ENCODE results near the gene MAGEA9B.
"Not testable (repeated sequence)": the region's sequence is repeated elsewhere in the genome, so short reads cannot be mapped to it uniquely, and the experiment has no call there.

MAGEA9B gene

DNA sequence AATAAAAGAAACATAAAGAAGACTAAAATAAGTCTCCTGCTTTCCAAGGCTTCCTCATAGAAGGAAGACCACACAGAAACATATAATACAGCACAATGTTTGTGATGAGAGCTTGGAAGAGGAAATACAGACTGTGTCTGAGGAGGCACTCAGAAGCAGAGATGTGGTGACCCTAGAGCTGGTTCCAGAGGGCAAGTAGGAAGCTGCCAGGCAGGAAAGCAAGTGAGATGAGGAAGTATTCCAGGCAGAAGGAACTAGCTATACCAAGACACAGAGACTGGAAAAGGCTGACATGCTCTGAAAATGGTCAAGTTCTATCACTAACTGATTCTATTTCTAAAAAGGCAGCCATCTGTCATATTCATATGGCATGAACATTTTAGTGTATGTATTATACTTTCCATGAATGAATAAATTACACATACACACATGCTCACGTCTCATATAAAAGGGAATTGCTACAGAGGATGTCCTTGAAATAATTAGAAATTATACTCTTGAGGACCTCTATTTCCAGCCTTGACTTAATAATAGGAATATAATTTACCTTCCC is 24.4 kb upstream of the MAGEA9B start:
- no peak for TF ChIP-seq NFIC (IDR thresholded peaks at IDR 0.05)
- TF ChIP-seq YY1 (IDR thresholded peaks at IDR 0.05; ENCODE audit: low read depth), result no peak
- TF ChIP-seq, protein P1, sequence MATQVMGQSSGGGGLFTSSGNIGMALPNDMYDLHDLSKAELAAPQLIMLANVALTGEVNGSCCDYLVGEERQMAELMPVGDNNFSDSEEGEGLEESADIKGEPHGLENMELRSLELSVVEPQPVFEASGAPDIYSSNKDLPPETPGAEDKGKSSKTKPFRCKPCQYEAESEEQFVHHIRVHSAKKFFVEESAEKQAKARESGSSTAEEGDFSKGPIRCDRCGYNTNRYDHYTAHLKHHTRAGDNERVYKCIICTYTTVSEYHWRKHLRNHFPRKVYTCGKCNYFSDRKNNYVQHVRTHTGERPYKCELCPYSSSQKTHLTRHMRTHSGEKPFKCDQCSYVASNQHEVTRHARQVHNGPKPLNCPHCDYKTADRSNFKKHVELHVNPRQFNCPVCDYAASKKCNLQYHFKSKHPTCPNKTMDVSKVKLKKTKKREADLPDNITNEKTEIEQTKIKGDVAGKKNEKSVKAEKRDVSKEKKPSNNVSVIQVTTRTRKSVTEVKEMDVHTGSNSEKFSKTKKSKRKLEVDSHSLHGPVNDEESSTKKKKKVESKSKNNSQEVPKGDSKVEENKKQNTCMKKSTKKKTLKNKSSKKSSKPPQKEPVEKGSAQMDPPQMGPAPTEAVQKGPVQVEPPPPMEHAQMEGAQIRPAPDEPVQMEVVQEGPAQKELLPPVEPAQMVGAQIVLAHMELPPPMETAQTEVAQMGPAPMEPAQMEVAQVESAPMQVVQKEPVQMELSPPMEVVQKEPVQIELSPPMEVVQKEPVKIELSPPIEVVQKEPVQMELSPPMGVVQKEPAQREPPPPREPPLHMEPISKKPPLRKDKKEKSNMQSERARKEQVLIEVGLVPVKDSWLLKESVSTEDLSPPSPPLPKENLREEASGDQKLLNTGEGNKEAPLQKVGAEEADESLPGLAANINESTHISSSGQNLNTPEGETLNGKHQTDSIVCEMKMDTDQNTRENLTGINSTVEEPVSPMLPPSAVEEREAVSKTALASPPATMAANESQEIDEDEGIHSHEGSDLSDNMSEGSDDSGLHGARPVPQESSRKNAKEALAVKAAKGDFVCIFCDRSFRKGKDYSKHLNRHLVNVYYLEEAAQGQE (IDR thresholded peaks at IDR 0.05; ENCODE audit: low read depth), result no peak
- TF ChIP-seq, protein P2, sequence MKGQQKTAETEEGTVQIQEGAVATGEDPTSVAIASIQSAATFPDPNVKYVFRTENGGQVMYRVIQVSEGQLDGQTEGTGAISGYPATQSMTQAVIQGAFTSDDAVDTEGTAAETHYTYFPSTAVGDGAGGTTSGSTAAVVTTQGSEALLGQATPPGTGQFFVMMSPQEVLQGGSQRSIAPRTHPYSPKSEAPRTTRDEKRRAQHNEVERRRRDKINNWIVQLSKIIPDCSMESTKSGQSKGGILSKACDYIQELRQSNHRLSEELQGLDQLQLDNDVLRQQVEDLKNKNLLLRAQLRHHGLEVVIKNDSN (IDR thresholded peaks at IDR 0.05), result no peak
- no peak for TF ChIP-seq ZBTB7A (IDR thresholded peaks at IDR 0.05; ENCODE audit: low read depth)
- no peak for TF ChIP-seq TCF12 (IDR thresholded peaks at IDR 0.05; ENCODE audit: low read depth)
- TF ChIP-seq CREB1 (IDR thresholded peaks at IDR 0.05; ENCODE audit: low read depth), result no peak
- no peak for TF ChIP-seq TAF1 (IDR thresholded peaks at IDR 0.05; ENCODE audit: low read depth)
- TF ChIP-seq CEBPB (IDR thresholded peaks at IDR 0.05), result no peak
- no peak for TF ChIP-seq FOXM1 (IDR thresholded peaks at IDR 0.05; ENCODE audit: borderline replicate concordance, low read depth)
- no peak for TF ChIP-seq RAD21 (IDR thresholded peaks at IDR 0.05; ENCODE audit: low read depth)
- TF ChIP-seq, protein P3, sequence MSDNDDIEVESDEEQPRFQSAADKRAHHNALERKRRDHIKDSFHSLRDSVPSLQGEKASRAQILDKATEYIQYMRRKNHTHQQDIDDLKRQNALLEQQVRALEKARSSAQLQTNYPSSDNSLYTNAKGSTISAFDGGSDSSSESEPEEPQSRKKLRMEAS (IDR thresholded peaks at IDR 0.05), result no peak
- TF ChIP-seq EGR1 (IDR thresholded peaks at IDR 0.05), result no peak

DNA sequence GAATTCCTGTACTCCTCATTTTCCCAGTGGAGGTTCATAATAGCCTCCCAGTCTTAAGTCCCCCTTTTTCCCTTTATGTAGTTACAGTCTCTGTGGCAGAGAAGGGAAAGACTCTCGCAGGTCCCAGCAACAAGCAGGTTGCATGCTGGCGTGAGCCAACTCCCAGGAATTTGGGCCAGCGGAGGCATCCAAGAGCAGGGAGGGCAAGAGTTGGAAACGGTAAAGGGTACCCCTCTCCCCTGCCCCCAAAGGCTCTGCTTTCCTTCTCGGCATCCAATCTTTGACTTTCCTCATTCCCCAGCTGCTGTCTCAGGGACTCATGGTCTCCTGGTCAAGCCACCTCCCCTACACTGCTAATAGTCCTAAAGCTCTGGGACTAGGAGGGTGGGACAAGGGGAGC is 23.3 kb upstream of the MAGEA9B start:
- TF ChIP-seq CREB1 (IDR thresholded peaks at IDR 0.05; ENCODE audit: low read depth), result no peak
- TF ChIP-seq, protein P1 (IDR thresholded peaks at IDR 0.05; ENCODE audit: low read depth), result no peak

DNA sequence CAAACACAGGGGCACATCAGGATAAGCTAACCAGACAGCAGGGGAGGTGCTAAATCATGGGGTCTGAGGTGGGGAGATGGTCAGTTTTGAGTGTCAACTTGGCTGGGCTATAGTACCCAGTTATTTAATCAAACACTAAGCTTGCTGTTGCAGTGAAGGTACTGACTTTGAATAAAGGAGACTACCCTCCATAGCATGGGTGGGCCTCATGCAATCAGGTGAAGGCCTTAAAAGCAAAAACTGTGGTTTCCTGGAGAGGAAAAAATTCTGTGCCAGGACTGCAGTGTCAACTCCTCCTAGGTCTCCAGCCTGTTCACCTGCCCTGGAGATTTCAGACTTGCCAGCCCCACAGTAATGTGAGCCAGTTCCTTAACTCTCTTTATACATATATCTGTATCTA is 20.4 kb upstream of the MAGEA9B start:
- TF ChIP-seq NFIC (IDR thresholded peaks at IDR 0.05) (no peak), CREB1 (IDR thresholded peaks at IDR 0.05; ENCODE audit: low read depth) (no peak), FOXM1 (IDR thresholded peaks at IDR 0.05; ENCODE audit: borderline replicate concordance, low read depth) (no peak), TAF1 (IDR thresholded peaks at IDR 0.05; ENCODE audit: low read depth) (no peak), RAD21 (IDR thresholded peaks at IDR 0.05; ENCODE audit: low read depth) (no peak), EGR1 (IDR thresholded peaks at IDR 0.05) (no peak), EP300 (IDR thresholded peaks at IDR 0.05; ENCODE audit: borderline replicate concordance) (no peak)
- TF ChIP-seq, protein P2 (IDR thresholded peaks at IDR 0.05), result no peak
- TF ChIP-seq, protein P3 (IDR thresholded peaks at IDR 0.05), result no peak

DNA sequence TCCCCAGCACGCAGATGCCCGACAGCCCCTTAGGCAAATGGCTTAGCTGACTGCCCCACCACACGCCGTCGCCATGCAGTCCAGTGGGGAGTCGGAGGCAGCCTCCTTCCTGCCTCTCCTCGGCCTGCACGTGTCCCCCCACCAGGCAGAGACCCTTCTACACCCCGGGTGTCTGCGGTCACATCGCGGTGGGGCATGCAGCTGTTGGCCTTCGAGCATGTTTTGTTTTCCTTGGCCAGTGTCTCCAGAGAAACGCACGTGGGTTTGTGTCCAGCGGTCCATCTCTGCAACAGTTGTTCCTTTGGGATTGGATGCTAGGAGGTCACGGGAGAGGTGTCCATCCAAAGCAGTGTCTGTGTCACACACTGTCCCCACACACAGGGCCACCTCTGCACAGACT is 8.0 kb upstream of the MAGEA9B start, which contains the start of gene HSFX2:
Gene HSFX2 (minus strand): TSS at position 101 of the 400 bp plus-strand sequence. CDS start 614 bp downstream, outside the sequence.
- TF ChIP-seq CREB1, RAD21 (IDR thresholded peaks at IDR 0.05; ENCODE audit: low read depth): not testable (repeated sequence)
- TF ChIP-seq, protein P2 (IDR thresholded peaks at IDR 0.05), result not testable (repeated sequence)

DNA sequence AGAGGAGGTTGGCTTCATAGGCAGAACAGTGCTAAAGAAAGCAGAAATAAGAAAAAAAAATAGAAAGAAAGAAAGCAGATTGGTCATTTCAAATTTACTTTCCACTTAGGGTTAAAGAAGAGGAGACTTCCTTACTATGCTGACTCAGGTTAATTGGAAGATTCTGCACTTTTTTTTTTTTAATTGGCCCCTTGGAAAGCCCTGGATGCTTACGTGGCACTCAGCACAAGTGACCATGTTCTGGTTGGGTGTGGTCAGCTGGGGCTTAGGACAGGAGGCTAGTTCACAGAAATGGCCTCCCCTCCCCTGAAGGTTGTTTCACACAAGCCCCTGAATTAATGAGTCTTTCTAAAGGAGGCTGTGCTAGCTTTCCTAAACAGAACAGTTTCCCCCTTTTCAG is 14.5 kb downstream of the MAGEA9B start:
- TF ChIP-seq, protein P2 (IDR thresholded peaks at IDR 0.05), result no peak
- TF ChIP-seq, protein P3 (IDR thresholded peaks at IDR 0.05), result no peak
- TF ChIP-seq FOXM1 (IDR thresholded peaks at IDR 0.05; ENCODE audit: borderline replicate concordance, low read depth), result no peak
- TF ChIP-seq, protein P1 (IDR thresholded peaks at IDR 0.05; ENCODE audit: low read depth), result no peak
- TF ChIP-seq NFIC (IDR thresholded peaks at IDR 0.05), result no peak
- no peak for TF ChIP-seq EGR1 (IDR thresholded peaks at IDR 0.05)
- no peak for TF ChIP-seq CREB1 (IDR thresholded peaks at IDR 0.05; ENCODE audit: low read depth)
- no peak for TF ChIP-seq RAD21 (IDR thresholded peaks at IDR 0.05; ENCODE audit: low read depth)
- TF ChIP-seq TEAD4 (IDR thresholded peaks at IDR 0.05), result no peak
- no peak for TF ChIP-seq ZBTB7A (IDR thresholded peaks at IDR 0.05; ENCODE audit: low read depth)
- TF ChIP-seq EP300 (IDR thresholded peaks at IDR 0.05; ENCODE audit: borderline replicate concordance), result no peak
- TF ChIP-seq CEBPB (IDR thresholded peaks at IDR 0.05), result no peak
- no peak for TF ChIP-seq TAF1 (IDR thresholded peaks at IDR 0.05; ENCODE audit: low read depth)
- TF ChIP-seq YY1 (IDR thresholded peaks at IDR 0.05; ENCODE audit: low read depth), result no peak
- no peak for TF ChIP-seq TCF12 (IDR thresholded peaks at IDR 0.05; ENCODE audit: low read depth)

Data from Ishikawa (cell line).